Retinal pigment epithelial cell (primary cell): ENCODE data around the gene ACSL3.

Experiments
- DNase-seq: peaks from one replicate; pipeline ENCODE4 v3.0.0-alpha.2; 2010; ENCODE audit warnings: low read depth
- H3K4me3 ChIP-seq: 2 replicates; pipeline ENCODE4 v1.5.1; 2011; ENCODE audit warnings: mild to moderate bottlenecking, low read length, control low read depth, moderate library complexity
- TF ChIP-seq, protein P1 (sequence below): conservative IDR thresholded peaks from 2 replicates; pipeline ENCODE4 v1.5.1; 2011; ENCODE audit warnings: low read depth, low read length, control low read depth, inconsistent platforms

Gene ACSL3

DNA sequence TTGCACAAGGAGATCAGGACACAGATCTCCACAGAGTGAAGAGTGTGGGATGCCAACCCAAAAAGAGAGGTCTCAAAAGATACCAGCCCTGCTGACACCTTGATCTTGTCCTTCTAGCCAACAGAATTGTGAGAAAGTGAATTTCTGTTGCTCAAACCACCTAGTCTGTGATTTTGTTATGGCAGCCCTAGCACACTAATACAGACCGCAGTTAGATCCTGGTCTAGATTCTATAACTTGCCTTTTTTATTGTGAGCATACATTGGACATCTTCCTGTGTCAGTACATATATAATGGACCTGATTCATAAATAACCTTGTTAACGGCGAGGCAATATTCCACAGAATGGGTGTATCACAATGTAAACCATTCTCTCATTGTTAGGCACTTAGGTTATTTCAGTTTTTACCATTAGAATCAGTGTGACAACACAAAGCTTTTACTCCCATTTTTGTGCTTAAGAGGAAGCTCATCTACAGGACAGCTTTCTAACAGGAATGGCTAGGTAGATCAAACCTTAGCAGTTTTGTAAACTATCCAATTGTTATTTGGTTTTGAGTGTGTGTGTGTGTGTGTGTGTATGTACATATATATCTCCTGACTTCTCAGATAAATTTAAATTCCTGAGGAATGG, 89.0 kb downstream of the ACSL3 start:
- TF ChIP-seq, protein P1, sequence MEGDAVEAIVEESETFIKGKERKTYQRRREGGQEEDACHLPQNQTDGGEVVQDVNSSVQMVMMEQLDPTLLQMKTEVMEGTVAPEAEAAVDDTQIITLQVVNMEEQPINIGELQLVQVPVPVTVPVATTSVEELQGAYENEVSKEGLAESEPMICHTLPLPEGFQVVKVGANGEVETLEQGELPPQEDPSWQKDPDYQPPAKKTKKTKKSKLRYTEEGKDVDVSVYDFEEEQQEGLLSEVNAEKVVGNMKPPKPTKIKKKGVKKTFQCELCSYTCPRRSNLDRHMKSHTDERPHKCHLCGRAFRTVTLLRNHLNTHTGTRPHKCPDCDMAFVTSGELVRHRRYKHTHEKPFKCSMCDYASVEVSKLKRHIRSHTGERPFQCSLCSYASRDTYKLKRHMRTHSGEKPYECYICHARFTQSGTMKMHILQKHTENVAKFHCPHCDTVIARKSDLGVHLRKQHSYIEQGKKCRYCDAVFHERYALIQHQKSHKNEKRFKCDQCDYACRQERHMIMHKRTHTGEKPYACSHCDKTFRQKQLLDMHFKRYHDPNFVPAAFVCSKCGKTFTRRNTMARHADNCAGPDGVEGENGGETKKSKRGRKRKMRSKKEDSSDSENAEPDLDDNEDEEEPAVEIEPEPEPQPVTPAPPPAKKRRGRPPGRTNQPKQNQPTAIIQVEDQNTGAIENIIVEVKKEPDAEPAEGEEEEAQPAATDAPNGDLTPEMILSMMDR = no peak
- DNase-seq = no peak
- H3K4me3 ChIP-seq = no peak overlapping the region

DNA sequence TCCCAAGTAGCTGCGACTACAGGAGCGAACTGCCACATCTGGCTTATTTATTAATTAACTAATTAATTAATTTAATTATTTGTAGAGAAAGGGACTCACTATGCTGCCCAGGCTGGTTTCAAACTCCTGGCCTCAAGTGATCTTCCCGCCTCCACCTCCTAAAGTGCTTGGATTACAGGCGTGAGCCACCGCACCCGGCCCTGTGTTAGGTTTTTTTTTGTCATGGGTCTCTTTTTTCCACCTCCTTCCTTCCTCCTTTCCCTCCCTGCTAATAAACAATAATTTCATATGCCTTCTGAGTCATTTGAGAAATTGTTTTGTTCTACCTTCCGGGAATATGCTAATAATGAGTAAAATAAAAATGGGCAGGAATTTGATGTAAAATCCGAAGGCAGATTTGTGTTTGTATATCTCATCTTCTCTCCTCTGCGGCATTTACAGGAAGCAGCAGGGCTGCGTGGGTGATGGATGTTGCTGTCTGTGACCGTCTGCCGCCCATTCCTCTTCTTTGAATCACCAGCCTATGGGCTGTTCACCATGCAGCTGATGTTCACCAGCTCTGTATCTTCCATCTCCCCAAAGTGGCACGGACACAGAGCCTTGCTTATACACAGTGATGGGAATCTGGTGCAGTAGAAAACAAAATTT, 89.9 kb downstream of the ACSL3 start:
- no peak overlapping the region for H3K4me3 ChIP-seq
- DNase-seq = no peak
- TF ChIP-seq, protein P1 = no peak

DNA sequence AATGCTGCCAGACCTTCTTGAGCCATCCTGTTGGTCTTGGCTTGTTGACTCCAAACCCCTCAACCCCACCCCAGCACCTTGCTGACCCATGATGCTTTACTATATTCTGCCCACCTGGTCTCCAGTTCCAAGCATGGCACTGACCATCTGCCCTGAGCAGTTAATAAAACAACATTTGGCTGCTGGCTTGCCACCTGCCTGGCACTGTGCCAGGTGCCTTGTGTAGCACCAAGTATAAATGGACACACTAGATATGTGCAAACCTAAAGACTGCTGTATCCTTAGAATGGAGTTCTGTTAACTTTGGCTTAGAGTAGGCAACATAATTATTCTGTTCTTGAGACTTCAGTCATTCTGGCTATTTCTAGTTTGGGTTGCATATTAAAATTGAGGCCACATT, 91.4 kb downstream of the ACSL3 start:
- TF ChIP-seq, protein P1 = no peak
- DNase-seq = no peak
- H3K4me3 ChIP-seq = no peak overlapping the region

DNA sequence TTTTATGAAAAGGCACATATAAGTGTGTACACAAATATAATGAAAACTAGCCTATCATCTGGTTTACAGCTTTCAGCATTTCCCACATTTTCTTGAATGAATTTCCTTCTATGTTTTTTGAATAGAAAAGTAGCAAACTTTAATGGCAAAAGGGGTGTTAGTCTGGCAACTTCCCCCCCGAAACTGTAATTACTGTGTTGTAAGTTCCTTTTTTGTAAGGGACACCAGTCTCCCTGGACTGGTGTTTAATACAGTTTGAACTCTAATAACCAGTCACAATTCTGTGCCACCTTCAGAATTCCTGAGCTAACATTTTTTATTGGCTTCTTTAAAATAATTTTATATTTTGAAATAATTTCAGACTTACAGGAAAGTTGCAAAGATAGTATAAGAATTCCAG, 94.2 kb downstream of the ACSL3 start:
- H3K4me3 ChIP-seq = no peak overlapping the region
- no peak for DNase-seq
- TF ChIP-seq, protein P1 = no peak

DNA sequence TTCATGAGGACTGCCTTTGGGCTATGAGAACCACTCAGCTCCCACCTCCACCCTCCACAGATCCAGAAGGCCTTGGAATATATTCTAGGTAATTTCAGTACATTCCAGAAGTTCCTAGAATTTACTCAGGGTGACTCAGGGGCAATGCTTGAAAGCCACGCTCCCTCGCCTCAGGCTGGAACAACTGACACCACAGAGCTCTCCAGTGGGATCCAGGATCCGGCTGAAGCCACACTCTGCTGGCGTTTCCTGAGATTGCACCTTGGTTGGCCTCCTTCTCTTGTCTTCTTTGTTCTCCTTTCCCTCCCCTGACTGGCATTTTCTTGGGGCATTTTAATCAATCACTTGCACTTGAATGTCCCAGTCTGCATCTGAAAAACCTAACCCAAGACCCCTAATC, 98.5 kb downstream of the ACSL3 start:
- DNase-seq = peak; percentile 56
- H3K4me3 ChIP-seq = no peak overlapping the region
- TF ChIP-seq, protein P1 = peak; percentile 55

DNA sequence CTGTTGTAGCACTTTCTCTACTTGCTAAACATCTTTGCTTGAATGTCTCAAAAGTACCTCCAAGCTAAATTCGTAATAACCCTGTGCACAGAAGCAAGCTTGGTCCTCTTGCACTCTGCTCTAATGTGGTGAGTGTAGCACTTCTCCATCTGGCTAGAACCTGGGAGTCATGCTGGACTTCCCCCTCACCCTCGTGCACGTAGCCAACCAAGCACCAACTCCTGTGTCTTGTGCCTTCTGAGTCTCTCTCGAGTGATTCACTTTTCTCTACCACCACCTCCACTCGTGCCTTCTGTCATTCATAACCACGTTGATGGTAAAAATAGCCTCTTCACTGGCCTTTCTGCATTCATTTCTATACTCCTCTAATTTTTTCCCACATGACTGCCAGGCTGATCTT, 99.3 kb downstream of the ACSL3 start:
- TF ChIP-seq, protein P1 = no peak
- DNase-seq = no peak
- no peak overlapping the region for H3K4me3 ChIP-seq

DNA sequence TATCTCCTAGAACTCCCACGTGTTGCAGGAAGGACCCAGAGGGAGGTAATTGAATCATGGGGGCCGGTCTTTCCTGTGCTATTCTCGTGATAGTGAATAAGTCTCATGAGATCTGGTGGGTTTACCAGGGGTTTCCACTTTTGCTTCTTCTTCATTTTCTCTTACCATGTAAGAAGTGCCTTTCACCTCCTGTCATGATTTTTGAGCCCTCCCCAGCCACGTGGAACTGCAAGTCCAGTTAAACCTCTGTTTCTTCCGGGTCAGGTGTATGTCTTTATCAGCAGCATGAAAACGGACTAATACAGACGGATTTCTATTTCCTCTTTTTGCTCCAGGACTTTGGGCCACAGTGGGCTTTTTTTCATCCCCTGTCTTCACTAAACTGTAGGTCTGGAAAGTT, 102.8 kb downstream of the ACSL3 start:
- DNase-seq = no peak
- TF ChIP-seq, protein P1 = no peak
- H3K4me3 ChIP-seq = no peak overlapping the region
